ENCODE measurements around the gene ZNF273.

GRCh38 chr7:64890761-64891362 lies 12.2 kb upstream of the ZNF273 start:
- TF ChIP-seq CTCF (conservative IDR thresholded peaks at IDR 0.05; ENCODE audit: low read length): no peak
- TF ChIP-seq EZH2phosphoT487 (IDR thresholded peaks at IDR 0.05; ENCODE audit: borderline replicate concordance, low read depth, low read length): no peak

Measured in OCI-LY7 (cell line).